GM19463 (cell line): ENCODE data around the gene SUMF1.

Experiments used
- ATAC-seq: cut with Tn5 transposase; IDR thresholded peaks from one replicate; pipeline ENCODE4 v1.9.1; 2021; ENCODE audit warnings: mild to moderate bottlenecking, moderate library complexity; ENCODE audit not compliant: unreplicated experiment

The SUMF1 gene

DNA sequence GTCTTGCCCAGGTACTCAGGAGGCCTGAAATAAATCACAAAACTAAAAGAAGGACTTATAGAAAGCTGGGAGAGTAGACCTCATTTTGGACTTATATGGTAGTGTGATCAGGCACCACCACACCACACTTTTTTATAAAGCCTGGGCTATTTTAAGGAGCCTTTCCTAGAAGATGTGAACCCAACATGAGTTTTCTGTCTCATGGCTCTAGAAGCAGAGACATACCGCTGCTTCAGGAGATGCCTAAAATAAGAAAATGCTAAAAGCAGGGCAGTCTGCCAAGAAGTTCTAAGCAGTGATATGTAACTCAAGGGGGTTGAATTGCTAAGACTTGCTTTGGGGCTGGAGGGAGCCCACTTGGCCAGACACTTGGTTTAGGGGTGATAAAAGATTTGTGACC, 49.6 kb downstream of the SUMF1 start:
- no peak for ATAC-seq

DNA sequence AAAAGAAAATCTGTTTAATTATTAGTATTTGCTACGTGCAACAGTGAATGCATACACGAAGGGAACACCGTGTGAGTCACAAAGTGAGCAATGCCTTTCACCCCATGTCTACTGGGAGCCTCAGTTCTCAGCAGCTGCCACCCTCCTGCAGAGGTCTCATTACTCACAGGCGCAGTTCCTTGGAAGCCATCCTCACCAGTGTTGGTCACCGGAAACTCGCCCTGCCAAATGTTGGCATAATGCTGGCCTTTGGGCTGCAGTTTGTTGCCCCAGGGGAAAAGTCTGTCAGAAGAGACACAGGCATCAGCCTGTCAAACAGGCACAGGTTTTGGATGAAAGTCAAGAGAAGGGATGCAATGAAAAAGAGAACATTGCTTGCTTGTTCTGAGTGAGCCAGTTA, 50.1 kb downstream of the SUMF1 start:
- ATAC-seq = no peak

DNA sequence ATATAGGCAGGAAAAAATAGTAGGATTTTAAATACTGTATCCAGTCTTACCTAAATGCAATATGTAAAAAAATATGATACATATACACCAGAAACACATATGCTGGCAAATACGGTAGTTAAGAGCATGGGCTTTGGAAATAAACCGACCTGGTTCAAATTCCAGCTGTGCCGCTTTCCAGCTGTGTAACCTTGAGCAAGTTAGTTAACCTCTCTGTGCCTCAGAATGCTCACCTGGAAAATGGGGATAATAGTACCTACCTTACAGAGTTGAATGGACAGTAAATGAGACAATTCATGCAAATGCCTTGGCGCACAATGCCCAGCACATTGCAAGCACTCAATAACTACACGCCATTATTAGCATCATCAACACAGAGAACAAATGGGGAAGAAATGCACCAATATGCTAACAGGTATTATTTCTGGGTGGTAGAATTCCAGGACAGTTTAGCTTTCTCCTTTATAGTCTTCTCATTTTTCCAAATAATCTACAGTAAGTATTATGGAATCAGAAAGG, 50.6 kb downstream of the SUMF1 start:
- no peak for ATAC-seq

DNA sequence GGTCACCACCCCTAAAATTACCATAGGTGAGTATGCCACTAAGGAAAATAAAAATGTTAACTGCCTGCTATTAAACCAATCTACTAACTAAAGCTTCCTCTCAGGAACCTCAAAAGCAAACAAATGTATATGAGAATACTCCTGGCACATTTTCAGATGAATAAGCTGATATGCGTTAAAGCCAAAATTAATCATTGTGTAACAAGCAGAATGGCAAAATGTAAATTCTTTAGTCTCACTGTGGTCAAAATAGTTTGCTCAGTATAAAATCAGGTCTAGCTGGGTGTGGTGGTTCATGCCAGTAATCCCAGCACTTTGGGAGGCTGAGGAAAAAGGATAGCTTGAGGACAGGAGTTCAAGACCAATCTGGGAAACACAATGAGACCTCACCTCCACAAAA, 53.6 kb downstream of the SUMF1 start:
- ATAC-seq = no peak

DNA sequence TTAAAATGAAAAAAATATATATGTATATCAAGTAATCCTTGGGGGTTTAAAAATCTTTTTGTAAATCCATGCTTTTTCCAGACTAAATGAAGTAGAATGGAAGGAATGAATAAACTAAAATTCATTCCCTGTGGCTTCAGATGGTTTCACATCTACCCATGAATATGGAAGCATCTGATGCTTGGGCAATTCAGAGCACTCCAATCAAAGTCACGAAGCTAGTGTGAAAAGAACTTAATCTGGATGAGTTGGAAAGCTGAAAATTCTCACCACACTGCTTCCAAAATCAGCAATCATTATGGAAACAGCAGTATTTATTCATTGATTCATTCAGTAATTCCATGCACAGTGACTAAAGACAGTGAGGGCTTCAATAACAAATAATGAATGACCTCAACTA, 55.2 kb downstream of the SUMF1 start:
- ATAC-seq = no peak

DNA sequence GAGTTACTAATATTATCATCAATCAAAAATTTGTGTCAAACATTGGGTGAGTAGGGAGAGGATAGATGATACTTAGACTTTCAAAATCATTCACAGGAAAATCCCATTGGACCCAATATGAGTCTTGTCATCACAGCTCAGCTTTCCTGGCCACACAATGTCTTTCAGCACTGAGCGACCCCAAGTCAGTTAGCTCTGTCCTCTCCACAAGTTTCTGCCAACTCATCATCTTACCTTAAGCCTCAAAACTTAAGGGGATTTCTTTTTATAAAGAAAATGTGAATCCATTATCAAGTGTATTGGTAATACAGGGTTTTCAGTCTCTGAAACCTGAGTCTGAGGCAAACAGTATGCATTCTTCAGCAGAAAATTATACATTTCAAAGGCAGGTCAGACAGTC, 55.8 kb downstream of the SUMF1 start:
- no peak for ATAC-seq

DNA sequence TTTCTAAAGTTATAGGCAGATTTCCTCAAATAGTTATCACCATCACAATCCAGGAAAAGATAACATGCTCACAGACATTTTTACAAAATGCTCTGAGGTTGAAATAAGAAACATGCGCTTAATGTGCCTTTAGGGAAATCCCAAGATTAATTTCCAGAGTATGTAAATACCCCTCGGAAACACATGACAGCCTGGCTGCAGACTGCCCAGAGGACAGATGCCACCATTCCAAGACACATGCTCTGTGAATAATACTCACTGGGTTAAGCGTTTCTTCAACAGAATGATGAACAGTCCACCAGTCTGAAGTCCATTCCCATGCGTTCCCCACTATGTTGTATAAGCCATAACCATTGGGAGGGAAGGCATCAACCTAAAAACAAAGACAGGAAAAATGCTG, 56.5 kb downstream of the SUMF1 start:
- ATAC-seq = no peak

DNA sequence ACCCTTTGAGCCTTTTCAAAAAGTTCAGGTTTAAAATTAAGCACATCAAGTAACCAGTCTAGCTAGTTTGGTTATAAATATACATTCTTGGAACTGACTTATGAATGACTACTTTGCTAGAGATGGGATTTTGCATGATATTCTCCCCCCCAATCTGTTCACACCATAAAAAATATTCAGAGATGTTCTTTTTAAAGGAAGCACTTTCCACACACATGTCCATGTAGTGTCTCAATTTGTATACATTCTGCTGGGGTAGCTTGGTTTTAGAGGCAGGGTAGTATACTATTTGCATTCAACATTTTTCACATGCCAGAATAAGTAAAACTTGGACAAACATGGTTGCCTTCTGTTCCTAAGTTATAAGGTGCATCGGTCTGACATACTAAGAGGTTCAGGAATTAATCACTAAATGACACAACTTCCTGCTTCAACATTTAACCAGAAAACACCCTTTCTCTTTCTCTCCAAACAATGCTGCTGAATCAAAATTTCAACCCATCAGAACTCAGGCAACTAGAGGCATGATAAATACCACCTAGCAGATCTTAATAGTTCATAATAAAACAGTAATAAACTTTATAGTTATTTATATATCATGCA, 57.0 kb downstream of the SUMF1 start:
- no peak for ATAC-seq

DNA sequence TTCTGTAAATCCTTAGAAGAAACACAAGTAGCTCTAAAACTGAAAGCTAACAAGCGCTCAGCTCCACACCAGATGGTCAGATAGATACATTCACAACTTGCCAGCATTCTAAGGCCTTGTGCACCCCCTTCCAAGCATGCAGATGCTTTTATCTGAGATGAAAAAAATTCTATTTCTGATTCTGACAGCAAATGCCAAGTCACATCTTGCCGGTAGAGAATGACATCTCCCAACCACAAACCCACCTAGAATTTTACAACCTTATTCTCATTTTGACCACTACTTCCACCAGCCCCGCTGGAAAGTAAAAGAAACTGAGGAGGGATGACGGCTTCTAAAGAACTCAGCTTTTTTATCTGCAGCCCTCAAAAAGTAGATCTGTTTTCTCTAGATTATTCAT, 57.7 kb downstream of the SUMF1 start:
- peak; percentile 40 for ATAC-seq

DNA sequence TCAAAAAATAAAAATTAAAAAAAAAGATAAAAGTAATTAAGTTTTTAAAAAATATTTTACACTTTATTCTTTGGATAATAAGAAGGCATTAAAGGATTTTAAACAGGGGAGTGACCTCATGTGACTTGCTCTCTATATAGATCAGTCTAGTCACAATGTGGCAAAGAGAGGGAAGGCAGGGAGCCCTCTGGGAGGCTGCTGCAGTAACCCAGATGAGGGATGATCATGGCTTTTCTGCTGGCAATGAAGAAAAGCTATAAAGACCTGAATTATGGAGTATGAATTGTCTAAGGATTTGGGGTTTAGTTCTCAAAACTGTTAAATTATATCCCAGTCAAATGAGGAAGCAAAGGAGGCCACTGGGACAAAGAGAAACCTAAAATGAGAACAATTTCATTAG, 58.1 kb downstream of the SUMF1 start:
- no peak for ATAC-seq

DNA sequence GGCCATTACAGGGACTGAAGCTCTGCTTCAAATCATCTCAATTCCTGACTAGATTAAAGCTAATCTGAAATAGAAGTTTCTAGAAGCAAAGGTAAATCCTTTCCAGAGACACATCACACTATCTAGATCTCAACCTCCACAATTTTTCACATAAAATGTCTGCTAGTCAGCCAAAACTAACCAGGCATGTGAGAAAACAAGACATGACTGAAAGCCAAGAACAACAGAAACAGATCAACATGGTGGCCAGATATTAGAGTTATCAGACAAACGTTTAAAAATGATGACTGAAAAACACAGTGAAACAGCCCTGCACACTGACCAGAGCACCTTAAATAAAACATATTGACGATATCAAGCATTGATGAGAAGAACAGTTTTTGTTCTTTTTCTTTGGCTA, 59.1 kb downstream of the SUMF1 start:
- no peak for ATAC-seq

DNA sequence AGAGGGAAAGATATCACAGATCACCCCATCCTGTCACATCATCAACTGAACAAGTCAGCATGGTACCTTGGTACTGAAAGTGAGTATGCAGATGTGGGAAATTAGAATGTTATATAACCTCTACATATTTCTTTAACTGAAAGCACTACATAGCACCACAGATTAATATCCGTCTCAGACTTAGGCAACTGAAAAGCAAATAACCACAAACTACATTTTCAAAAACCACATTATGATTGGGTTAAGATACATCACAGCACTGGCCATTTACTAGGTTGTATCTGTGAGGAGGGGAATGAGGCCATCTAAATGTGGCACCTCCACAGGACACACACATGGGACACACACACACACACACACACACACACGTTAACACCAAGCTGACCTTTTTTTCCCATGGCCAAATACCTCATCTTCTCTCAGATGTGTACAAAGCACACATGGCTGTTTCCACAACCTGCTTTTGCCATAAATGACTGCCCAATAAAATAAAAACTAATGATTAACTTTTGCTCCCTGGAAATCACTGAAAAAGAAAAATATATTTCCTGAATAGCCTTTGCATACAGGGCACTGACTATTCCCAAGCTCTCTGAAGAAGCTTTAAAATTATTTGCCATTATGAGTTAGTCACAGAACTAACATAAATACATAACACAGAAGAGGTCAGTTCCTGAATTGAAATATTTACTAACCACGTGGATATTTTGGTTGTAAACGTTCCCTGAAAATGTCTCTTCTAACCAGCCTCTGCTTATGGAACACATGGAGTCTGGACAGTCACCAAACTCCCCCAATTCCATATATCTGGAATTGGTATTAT, 60.1 kb downstream of the SUMF1 start:
- ATAC-seq = peak; percentile 48

DNA sequence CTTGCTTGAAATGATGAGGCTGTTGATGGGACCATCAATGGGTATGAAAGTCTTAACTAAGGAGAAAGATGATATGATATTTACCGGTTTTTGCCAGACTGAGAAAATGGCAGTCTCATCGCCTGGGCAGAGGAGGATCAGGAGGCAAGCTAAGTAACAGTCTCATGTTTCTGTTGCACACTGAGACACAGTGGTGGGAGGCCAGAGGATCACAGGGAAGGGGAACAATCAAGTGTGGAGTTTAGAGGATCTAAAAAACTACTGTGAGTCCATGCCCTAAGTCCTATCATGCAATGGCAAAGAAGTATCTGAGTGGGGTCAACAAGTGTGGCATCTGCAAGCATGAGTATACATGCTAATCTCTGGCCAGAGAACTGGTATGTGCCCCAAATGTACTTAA, 62.2 kb downstream of the SUMF1 start:
- no peak for ATAC-seq

DNA sequence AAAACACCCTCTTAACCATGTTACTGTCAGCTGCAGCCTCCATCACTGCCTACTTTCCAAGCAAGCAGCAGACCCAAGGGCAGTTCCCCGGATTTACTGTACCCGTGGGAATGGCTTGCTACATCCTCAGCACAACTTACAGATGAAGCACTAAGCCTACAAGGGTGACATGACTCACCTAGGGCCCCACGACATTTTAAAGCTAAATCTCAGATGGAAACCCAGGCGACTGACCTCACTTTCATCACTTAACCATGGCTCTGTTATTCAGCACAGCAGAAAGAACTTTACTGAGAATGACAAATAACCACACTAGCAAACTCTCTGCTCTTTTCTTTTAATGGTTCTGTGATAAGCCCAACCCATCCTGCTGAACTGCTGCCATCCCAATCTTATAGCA, 65.6 kb downstream of the SUMF1 start:
- ATAC-seq = no peak

DNA sequence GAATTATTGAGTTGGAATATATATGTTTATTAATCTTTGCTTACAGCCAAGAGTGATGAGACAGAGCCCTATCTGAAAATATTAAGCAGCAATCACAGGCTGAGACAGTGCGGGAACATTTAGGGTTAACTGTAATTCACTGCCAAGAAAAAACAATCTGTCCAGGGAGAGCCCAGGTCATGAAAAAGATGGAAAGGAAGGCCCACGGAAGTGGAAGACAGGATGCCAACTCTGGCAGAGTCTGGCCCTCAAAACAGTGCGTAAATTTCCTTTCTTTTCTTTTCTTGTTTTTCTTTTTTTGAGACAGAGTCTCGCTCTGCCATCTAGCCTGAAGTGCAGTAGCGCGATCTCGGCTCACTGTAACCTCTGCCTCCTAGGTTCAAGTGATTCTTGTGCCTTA, 67.6 kb downstream of the SUMF1 start:
- ATAC-seq = no peak

DNA sequence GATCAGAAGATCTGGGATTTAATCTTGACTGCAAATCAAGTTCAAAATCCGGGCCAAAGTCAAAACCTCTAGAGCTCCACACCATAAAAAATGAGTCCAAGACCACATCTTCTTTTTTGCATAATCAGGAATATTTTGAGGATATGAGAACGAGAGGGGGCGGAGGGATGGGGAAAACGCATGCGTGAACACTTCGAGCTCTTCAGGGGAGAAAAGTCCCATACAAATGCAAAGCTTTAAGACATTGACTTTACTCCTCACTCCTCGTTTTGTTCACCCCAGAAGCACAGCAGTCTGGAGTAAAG, 68.2 kb downstream of the SUMF1 start:
- ATAC-seq = no peak

DNA sequence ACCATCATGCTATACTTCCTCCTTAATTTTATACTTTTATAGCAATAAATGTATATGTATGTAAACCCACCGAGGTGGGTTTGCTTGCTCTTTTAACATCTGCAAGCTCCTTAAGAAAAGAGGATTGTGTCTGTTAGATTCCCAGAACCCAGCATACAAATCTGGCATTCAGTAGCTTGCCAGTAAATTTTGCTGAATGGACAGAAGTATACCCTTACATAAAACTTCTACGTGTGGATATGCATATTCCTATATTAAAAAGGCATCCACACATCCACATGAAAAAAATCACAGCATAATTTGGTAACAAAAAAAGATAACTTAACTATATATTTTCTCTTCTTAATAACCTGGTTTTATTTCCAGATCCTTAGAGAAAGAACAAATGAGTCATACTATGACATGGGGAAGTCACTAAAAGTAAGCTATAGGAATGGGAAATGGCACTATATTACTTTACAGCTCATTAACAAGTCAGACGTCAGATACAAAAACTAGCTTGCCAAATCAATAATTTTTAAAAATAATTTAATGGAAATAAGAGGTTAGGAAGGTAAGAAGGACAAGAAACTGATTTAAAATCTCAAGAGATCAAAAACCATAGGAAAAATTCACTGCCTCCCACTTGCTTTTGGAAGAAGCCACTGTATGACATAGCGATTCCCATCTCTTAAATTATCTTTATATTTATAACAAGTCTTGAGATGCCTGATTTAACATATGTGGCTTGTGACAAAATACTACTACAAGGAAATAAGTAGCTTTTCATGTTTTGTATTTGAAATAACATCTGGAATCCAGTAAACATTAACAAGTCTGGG, 68.7 kb downstream of the SUMF1 start:
- no peak for ATAC-seq

DNA sequence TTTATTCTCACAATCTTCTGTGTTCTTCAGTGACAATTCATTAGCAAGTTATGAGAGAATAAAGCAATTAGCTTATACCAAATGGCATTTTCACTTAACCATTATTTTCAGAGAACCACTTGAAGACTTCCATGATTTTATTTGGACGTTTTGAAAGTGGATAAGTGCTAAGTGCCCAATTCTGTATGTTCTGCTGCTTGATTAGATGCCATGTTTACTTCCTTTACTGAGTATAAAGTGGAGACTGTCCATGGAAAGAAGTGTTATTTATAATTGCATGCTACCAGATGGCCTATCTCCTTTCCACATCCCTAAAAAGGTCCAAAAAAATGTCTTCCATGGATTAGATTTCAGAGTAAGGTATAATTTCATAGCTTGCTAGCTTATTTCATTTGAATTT, 69.6 kb downstream of the SUMF1 start:
- no peak for ATAC-seq

DNA sequence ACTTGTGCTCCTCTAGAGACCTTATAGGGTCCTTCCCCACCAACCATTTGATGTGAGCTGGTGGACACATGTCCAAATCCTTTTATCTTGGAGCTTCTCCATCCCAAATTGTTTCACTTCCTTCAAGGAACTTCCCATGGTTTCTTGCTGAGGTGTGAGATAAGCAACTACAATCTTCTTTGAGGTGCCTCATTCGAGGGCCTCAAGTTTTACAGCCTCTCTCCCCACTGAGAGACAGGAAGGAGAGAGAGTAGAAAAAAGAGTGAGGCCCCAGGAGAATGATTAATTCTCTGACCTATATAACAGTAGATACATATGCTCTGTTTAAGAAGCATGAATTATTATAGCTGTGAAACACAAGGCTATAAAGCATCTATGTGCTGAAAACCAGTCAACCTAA, 70.5 kb downstream of the SUMF1 start:
- no peak for ATAC-seq

DNA sequence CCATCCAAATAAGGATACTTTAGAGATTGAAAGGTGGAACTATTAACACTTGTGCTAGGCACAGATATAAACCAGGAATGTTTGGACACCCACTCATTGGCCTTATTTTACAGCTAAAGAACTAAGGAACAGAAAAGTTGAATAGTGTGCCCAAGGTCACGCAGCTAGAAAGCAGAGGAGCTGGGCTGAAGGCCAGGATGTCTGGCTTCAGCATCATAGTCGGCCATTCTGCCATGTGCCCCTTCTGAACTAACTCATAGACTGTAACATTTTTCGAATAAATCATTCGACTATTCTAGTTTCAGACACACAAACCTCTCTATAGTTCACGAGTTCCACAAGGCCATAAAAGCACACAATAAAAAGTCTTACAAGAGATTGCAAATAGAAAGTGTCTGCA, 71.1 kb downstream of the SUMF1 start:
- ATAC-seq = no peak

DNA sequence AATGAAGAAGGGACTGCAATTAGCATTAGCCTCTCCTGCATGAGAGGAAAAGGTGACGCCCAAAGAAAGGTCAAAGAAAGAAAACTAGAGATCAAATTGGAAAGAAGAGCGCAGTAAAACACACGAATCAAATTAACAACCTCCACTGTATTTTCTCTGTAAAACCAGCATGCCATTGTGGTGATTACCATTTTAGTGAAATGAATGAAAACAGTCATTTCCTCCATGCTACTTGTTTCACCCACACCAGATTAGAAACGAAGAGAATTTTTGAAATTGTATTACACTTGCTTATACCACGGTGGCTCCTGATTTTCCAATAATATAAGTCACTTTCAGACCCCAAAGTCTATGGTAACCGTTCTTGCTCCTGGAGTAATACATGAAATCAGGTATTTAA, 71.6 kb downstream of the SUMF1 start:
- ATAC-seq = no peak

DNA sequence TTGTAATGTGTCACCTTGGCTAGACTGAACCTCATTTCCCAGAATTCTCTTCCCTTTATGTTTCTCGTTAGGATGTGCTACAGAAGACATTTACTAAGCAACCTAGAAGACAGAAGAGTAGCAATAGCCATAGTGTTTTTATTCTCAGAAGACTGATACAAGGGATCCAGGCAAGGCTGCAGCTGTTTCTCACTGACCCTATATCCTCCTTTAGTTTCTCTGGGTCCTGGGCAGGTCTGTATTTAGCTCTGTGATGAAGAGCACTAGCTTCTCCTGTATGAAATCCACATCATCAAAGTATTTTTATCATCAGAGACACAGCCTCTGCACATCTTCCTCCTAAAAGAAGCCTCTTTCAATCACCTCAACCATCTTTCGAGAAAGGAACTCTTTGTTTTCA, 72.5 kb downstream of the SUMF1 start:
- ATAC-seq = no peak
